Measurements from ENCODE around the gene MON2. TPM values are rescaled to one million over a fixed set of nuclear protein-coding genes. Genes with fewer than 3 reads are reported as not detected.

MON2 gene
- total RNA-seq, 2 donors from 2014 or later, result 48.6 to 66.3 TPM

DNA sequence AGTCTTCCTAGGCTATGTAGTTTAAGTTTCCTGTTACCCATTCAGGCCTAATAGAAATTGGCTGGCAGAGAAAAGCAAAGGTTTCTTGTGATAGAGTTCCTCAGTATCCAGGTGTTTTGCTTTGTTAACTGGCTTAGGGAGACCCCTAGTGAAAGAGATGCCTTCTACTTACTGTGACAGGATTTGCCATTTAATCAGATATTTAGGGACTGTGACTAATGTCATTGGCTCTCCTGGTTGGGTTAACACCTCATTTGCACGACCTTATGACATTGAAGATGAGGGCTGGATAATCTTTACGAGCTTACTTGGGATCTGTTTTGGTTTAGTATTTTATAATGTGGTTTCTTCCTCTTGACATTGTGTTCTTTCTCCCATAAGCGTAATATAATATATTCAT, 5.8 kb downstream of the MON2 start:
- WGBS, result 43% methylated on average over 3 of the region's 3 CpGs
- Histone ChIP-seq H3K36me3 (no peaks in the 10 kb centered on the region), H3K9me3 (no peaks in the 10 kb centered on the region), H3K27ac (no peak overlapping the region), H3K27me3 (replicated peaks; ENCODE audit: insufficient read depth) (no peaks in the 10 kb centered on the region), H3K4me3 (no peak overlapping the region), H3K4me1 (replicated peaks) (no peaks in the 10 kb centered on the region)
- DNase-seq (ENCODE audit: low spot score), result no peak
- intact Hi-C loops (cut with DNase I), result no loop called here
- no peak for TF ChIP-seq POLR2AphosphoS5 (IDR thresholded peaks at IDR 0.05)
- no peak for TF ChIP-seq POLR2A (IDR thresholded peaks at IDR 0.05)
- TF ChIP-seq, protein P1, sequence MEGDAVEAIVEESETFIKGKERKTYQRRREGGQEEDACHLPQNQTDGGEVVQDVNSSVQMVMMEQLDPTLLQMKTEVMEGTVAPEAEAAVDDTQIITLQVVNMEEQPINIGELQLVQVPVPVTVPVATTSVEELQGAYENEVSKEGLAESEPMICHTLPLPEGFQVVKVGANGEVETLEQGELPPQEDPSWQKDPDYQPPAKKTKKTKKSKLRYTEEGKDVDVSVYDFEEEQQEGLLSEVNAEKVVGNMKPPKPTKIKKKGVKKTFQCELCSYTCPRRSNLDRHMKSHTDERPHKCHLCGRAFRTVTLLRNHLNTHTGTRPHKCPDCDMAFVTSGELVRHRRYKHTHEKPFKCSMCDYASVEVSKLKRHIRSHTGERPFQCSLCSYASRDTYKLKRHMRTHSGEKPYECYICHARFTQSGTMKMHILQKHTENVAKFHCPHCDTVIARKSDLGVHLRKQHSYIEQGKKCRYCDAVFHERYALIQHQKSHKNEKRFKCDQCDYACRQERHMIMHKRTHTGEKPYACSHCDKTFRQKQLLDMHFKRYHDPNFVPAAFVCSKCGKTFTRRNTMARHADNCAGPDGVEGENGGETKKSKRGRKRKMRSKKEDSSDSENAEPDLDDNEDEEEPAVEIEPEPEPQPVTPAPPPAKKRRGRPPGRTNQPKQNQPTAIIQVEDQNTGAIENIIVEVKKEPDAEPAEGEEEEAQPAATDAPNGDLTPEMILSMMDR (IDR thresholded peaks at IDR 0.05), result no peak

DNA sequence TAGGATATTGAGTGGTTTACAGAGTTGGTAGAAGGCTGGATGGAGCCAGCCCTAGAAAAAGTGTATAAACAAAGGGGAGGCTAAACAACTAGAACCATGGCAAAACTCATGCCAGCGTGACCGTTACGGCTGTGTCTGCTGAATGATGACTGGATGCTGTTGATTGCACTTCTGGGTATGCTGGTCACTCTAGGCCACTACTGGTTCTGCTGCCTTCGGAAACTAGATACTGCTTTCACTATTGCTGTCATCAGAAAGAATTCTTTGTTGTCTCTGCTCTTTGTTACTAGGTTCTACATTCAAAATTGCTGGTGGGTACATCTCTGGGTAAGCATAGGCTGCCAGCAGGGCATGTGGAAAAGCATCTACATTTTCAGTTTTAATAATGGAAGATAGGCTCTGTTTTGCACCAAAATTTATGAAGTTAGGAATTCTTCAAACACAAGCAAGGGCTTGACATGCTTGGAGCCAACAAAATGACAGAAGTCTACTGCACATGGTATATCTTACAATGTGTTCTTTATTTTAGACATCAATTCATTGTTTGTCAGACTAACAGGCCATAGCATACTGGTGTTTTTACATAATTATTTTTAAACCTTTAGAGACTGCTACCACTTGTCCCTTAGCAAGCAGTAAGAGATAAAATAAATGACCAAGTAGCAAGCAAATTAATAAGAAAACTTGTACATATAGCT, 15.4 kb downstream of the MON2 start:
- 74% methylated on average over 4 of the region's 4 CpGs for whole genome bisulfite sequencing
- no peaks in the 10 kb centered on the region for H3K27me3 ChIP-seq (replicated peaks; ENCODE audit: insufficient read depth)
- no peaks in the 10 kb centered on the region for H3K9me3 ChIP-seq
- TF ChIP-seq POLR2A (IDR thresholded peaks at IDR 0.05), result no peak
- TF ChIP-seq, protein P1 (IDR thresholded peaks at IDR 0.05), result no peak
- no peak for TF ChIP-seq POLR2AphosphoS5 (IDR thresholded peaks at IDR 0.05)
- H3K36me3 ChIP-seq, result no peaks in the 10 kb centered on the region
- DNase-seq (ENCODE audit: low spot score), result no peak
- intact Hi-C loops (cut with DNase I), result no loop called here
- no peaks in the 10 kb centered on the region for H3K4me1 ChIP-seq (replicated peaks)
- no peak overlapping the region for H3K4me3 ChIP-seq
- no peak overlapping the region for H3K27ac ChIP-seq

DNA sequence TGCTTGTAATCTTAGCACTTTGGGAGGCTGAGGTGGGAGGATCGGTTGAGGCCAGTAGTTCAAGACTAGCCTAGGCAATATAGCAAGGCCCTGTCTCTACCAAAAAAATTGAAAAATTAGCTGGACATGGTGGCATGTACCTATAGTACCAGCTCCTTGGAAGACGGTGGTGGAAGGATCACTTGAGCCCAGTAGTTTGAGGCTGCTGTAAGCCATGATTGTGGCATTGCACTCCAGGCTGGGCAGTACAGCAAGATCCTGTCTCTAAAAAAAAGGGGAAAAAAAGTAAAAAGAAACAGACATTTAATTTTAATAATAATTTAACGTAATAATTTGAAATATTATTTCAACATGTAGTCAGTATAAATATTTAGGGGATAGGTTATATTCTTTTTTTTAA, 16.1 kb downstream of the MON2 start:
- TF ChIP-seq POLR2AphosphoS5 (IDR thresholded peaks at IDR 0.05), result no peak
- no peak for TF ChIP-seq POLR2A (IDR thresholded peaks at IDR 0.05)
- TF ChIP-seq, protein P1 (IDR thresholded peaks at IDR 0.05), result no peak
- DNase-seq (ENCODE audit: low spot score), result no peak
- 80% methylated on average over 3 of the region's 3 CpGs for WGBS
- H3K4me3 ChIP-seq, result no peak overlapping the region
- no peaks in the 10 kb centered on the region for H3K27me3 ChIP-seq (replicated peaks; ENCODE audit: insufficient read depth)
- no peaks in the 10 kb centered on the region for H3K4me1 ChIP-seq (replicated peaks)
- no peaks in the 10 kb centered on the region for H3K36me3 ChIP-seq
- H3K9me3 ChIP-seq, result no peaks in the 10 kb centered on the region
- intact Hi-C loops (cut with DNase I), result no loop called here
- H3K27ac ChIP-seq, result no peak overlapping the region

DNA sequence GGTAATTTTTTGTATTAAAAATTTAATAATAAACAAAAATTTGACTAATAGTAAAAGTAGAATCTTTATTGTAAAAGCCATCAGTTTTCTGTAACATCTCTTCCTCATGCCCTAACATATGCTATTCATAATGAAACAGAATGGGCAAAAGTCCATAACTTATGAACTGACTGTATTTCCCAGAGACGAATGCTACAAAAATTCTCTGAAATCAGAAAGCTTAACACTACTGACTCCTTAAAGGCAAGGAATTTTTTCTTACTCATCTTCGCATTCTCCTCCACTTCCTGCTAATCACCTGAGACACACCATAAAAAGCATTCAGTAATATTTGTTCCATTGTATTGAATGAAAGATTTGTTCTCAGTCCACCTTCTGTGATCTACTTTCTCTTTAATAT, 17.6 kb downstream of the MON2 start:
- intact Hi-C loops (cut with DNase I), result no loop called here
- H3K36me3 ChIP-seq, result no peaks in the 10 kb centered on the region
- no peak overlapping the region for H3K27ac ChIP-seq
- no peak for DNase-seq (ENCODE audit: low spot score)
- WGBS, result 87% methylated on average over 2 of the region's 2 CpGs
- TF ChIP-seq POLR2AphosphoS5 (IDR thresholded peaks at IDR 0.05) (no peak), POLR2A (IDR thresholded peaks at IDR 0.05) (no peak)
- TF ChIP-seq, protein P1 (IDR thresholded peaks at IDR 0.05), result no peak
- H3K27me3 ChIP-seq (replicated peaks; ENCODE audit: insufficient read depth), result no peaks in the 10 kb centered on the region
- H3K4me1 ChIP-seq (replicated peaks), result no peaks in the 10 kb centered on the region
- no peak overlapping the region for H3K4me3 ChIP-seq
- no peaks in the 10 kb centered on the region for H3K9me3 ChIP-seq

DNA sequence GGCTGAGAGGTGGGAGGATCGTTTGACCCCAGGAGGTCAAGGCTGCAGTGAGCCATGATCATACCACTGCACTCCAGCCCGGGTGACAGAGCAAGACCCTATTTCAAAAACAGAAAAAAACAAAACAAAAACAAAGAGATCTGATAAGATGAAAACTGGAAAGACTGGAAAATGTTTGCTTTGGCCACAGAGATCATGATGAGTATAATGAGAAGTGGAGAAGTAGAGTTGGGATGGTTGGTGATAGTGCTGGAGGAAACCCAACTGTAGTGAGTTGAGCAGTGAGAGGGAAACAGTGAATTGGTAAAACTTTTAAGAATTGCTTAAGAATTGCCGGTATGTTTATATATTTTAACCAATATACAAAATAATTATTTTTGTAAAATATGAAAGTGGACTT, 39.2 kb downstream of the MON2 start:
- Histone ChIP-seq H3K27ac (no peak overlapping the region), H3K4me3 (no peak overlapping the region), H3K36me3 (no peaks in the 10 kb centered on the region), H3K27me3 (replicated peaks; ENCODE audit: insufficient read depth) (no peaks in the 10 kb centered on the region), H3K9me3 (no peaks in the 10 kb centered on the region), H3K4me1 (replicated peaks) (no peaks in the 10 kb centered on the region)
- DNase-seq (ENCODE audit: low spot score), result no peak
- TF ChIP-seq POLR2A (IDR thresholded peaks at IDR 0.05) (no peak), POLR2AphosphoS5 (IDR thresholded peaks at IDR 0.05) (no peak)
- TF ChIP-seq, protein P1 (IDR thresholded peaks at IDR 0.05), result no peak
- intact Hi-C loops (cut with DNase I), result no loop called here
- WGBS, result 81% methylated on average over 3 of the region's 3 CpGs
